GM10248 (cell line): Measurements from ENCODE around the gene MSH3.

Experiments used
- CTCF ChIA-PET: fragments of 300-600 bp; sonication (Branson Sonifier 250); formaldehyde crosslinking; extraction: SDS; loops from one replicate; lab custom pipeline; 2021; ENCODE audit warnings: antibody characterized with exemption; lab: Yijun Ruan, JAX
- POLR2A ChIA-PET: fragments of 350-650 bp; sonication (Branson Sonifier 250); formaldehyde crosslinking; extraction: SDS; loops from one replicate; lab custom pipeline; 2020; ENCODE audit warnings: antibody characterized with exemption; lab: Yijun Ruan, JAX
- DNase-seq: peaks from one replicate; pipeline ENCODE4 v3.0.0; 2012; ENCODE audit errors: extremely low spot score
- CTCF ChIP-seq: IDR thresholded peaks from 2 replicates; pipeline ENCODE4 v1.5.1; 2012; ENCODE audit warnings: mild to moderate bottlenecking, low read depth; ENCODE audit errors: extremely low read depth, missing control alignments, control extremely low read depth

Gene MSH3

DNA sequence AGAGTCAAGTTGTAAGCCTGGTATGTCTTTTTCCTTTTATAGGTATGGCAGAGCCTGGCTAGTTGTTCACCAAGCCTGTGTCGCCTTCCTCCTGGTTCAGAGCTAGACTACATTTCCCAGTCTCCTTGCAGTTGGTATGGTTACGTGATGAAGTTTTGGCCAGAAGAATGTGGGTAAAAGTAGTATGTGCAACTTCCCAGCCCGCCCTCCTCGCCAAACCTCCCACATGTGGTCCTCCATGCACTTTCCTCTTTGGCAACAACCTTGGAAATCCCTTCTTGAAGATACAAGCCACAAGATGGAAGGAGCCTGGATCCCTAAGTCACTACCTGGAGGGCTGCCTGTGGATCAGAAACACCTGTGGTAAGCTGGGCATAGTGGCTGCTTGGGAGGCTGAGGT is 36.0 kb upstream of the MSH3 start:
- CTCF ChIA-PET, result no interaction called here
- no peak for DNase-seq
- POLR2A ChIA-PET, result no interaction called here
- TF ChIP-seq CTCF, result no peak

GRCh38 chr5:80619086-80619485 is 35.4 kb upstream of the MSH3 start:
- ChIA-PET POLR2A (no interaction called here), CTCF (no interaction called here)
- no peak for TF ChIP-seq CTCF
- DNase-seq, result no peak

GRCh38 chr5:80620211-80620610 is 34.2 kb upstream of the MSH3 start:
- no peak for TF ChIP-seq CTCF
- no peak for DNase-seq
- POLR2A ChIA-PET, result interaction anchor here (0.6 kb wide), 1 partner anchor 277 kb away, joined by 3 read pairs; no protein-coding TSS in a partner anchor
- CTCF ChIA-PET, result no interaction called here

- DNase-seq, result no peak
- TF ChIP-seq CTCF, result no peak
- ChIA-PET CTCF (no interaction called here), POLR2A (no interaction called here)
Measured at GRCh38 chr5:80622756-80623155, 31.7 kb upstream of the MSH3 start.

- CTCF ChIA-PET, result no interaction called here
- no peak for DNase-seq
- no peak for TF ChIP-seq CTCF
- POLR2A ChIA-PET, result no interaction called here
Measured at GRCh38 chr5:80623999-80624398, 30.5 kb upstream of the MSH3 start.

DNA sequence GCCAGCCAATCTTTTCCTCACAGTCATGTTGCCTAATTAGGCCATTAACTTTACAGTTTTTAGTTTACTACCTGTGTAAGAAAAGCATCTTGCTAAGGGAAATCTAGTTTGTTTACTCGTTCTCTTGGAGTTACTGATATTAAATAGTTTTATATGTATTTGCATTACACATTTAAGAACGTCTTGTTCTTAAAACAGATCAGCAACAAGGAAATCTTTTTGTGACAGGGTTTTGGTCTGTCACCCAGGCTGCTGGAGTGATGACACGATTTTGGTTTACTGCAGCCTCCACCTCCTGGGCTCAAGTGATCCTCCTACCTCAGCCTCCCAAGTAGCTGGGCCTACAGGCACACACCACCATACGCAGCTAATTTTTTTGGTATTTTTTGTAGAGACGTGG is 29.2 kb upstream of the MSH3 start:
- ChIA-PET CTCF (no interaction called here), POLR2A (no interaction called here)
- no peak for DNase-seq
- TF ChIP-seq CTCF, result no peak

- CTCF ChIA-PET, result interaction anchor here (1.5 kb wide), 1 partner anchor 13 kb away, joined by 4 read pairs; no protein-coding TSS in a partner anchor
- no peak for DNase-seq
- TF ChIP-seq CTCF, result no peak
- POLR2A ChIA-PET, result no interaction called here
Measured at GRCh38 chr5:80629281-80629680, 25.2 kb upstream of the MSH3 start.
